ENCODE data around the gene FCN1. TPM values are rescaled to one million over a fixed set of nuclear protein-coding genes. Genes with fewer than 3 reads are reported as not detected.

The FCN1 gene
- total and polyA plus RNA-seq, 9 of the 15 experiments (the other 6 are each of a cell fraction or from before 2014, with no cell fraction given), result not detected

DNA sequence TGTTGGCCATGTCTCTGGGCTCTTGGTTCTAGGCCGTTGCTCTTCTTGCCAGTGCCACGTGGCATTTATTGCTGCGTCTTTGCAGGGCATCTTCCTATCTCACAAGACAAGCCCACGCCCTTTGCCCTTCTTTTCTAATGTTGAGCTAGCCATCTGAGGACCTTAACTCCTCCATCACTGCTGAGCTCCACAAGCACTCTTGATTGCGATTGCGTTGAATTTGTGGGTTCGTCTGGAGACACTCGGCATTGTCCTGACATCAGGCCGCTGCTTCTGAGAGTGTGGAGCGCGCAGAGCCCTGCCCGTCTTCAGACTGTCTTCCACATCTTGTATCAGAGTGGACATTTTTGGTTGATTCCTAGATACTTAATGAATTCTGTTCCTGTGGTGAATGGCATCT, 14.5 kb upstream of the FCN1 start:
- no peak for FAIRE-seq
- no peaks in the 10 kb centered on the region for H3K9me1 ChIP-seq (ENCODE audit: control insufficient read depth, insufficient read depth, low read length)
- no peak overlapping the region for H2AFZ ChIP-seq (ENCODE audit: low read depth, low read length)
- no peaks in the 10 kb centered on the region for H3K79me2 ChIP-seq (ENCODE audit: control insufficient read depth, insufficient read depth, low read length)
- ATAC-seq, result no peak
- H3K27ac ChIP-seq (ENCODE audit: extremely low read depth, low read depth, low read length), result no peak overlapping the region
- H3K4me3 ChIP-seq, result no peak overlapping the region
- ChIA-PET POLR2A (interaction anchor here (0.5 kb wide), 1 partner anchor 132 kb away, joined by 3 read pairs; no protein-coding TSS in a partner anchor), CTCF (ENCODE audit: low intra/inter-chr PET ratio) (no interaction called here)
- intact Hi-C loops (cut with micrococcal nuclease), result no loop called here
- peaks cover 10% of the 10 kb centered on the region; the same call in 1 of the 2 replicates for H4K20me1 ChIP-seq (replicated peaks; ENCODE audit: control insufficient read depth, insufficient read depth, low read length)
- no peak for DNase-seq (ENCODE audit: extremely low read depth in 1 of 4, low spot score in 3 of 4)
- H3K27me3 ChIP-seq (ENCODE audit: control insufficient read depth in 2 of 2, insufficient read depth in 2 of 2, low read length in 2 of 2), result peaks cover 9 to 59% of the 10 kb centered on the region in 2 experiments
- H3K36me3 ChIP-seq (ENCODE audit: control insufficient read depth, insufficient read depth, low read length), result no peaks in the 10 kb centered on the region
- in situ Hi-C loops (cut with MboI), result no loop called here
- H3K9ac ChIP-seq (ENCODE audit: insufficient read depth in 1 of 2, low read depth in 2 of 2, low read length in 2 of 2), result no peak overlapping the region
- WGBS (ENCODE audit: insufficient coverage, low coverage, missing lambda C conversion rate), result 2% methylated on average over 12 of the region's 12 CpGs
- no peaks in the 10 kb centered on the region for H3K9me3 ChIP-seq (replicated peaks; ENCODE audit: control insufficient read depth, insufficient read depth, low read depth, low read length)
- no peak for TF ChIP-seq MTA1 (IDR thresholded peaks at IDR 0.05; ENCODE audit: borderline replicate concordance)
- no peak for TF ChIP-seq ZNF134 (CRISPR knock-in tag; conservative IDR thresholded peaks at IDR 0.05)
- TF ChIP-seq MCM3 (IDR thresholded peaks at IDR 0.05), result no peak
- no peak for TF ChIP-seq RFX1 (IDR thresholded peaks at IDR 0.05)
- no peak for TF ChIP-seq THRAP3 (IDR thresholded peaks at IDR 0.05; ENCODE audit: borderline replicate concordance)
- TF ChIP-seq MIER1 (IDR thresholded peaks at IDR 0.05; ENCODE audit: low read depth), result no peak
- no peak for TF ChIP-seq ZFX (CRISPR knock-in tag; IDR thresholded peaks at IDR 0.05)
- no peak for TF ChIP-seq BRF1 (IDR thresholded peaks at IDR 0.05; ENCODE audit: borderline replicate concordance, extremely low read depth, insufficient read length)
- TF ChIP-seq SMARCE1 (IDR thresholded peaks at IDR 0.05), result no peak
- TF ChIP-seq, protein P1, sequence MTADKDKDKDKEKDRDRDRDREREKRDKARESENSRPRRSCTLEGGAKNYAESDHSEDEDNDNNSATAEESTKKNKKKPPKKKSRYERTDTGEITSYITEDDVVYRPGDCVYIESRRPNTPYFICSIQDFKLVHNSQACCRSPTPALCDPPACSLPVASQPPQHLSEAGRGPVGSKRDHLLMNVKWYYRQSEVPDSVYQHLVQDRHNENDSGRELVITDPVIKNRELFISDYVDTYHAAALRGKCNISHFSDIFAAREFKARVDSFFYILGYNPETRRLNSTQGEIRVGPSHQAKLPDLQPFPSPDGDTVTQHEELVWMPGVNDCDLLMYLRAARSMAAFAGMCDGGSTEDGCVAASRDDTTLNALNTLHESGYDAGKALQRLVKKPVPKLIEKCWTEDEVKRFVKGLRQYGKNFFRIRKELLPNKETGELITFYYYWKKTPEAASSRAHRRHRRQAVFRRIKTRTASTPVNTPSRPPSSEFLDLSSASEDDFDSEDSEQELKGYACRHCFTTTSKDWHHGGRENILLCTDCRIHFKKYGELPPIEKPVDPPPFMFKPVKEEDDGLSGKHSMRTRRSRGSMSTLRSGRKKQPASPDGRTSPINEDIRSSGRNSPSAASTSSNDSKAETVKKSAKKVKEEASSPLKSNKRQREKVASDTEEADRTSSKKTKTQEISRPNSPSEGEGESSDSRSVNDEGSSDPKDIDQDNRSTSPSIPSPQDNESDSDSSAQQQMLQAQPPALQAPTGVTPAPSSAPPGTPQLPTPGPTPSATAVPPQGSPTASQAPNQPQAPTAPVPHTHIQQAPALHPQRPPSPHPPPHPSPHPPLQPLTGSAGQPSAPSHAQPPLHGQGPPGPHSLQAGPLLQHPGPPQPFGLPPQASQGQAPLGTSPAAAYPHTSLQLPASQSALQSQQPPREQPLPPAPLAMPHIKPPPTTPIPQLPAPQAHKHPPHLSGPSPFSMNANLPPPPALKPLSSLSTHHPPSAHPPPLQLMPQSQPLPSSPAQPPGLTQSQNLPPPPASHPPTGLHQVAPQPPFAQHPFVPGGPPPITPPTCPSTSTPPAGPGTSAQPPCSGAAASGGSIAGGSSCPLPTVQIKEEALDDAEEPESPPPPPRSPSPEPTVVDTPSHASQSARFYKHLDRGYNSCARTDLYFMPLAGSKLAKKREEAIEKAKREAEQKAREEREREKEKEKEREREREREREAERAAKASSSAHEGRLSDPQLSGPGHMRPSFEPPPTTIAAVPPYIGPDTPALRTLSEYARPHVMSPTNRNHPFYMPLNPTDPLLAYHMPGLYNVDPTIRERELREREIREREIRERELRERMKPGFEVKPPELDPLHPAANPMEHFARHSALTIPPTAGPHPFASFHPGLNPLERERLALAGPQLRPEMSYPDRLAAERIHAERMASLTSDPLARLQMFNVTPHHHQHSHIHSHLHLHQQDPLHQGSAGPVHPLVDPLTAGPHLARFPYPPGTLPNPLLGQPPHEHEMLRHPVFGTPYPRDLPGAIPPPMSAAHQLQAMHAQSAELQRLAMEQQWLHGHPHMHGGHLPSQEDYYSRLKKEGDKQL (CRISPR knock-in tag; IDR thresholded peaks at IDR 0.05; ENCODE audit: borderline replicate concordance), result no peak
- TF ChIP-seq CREM (IDR thresholded peaks at IDR 0.05; ENCODE audit: low read depth), result no peak
- H3K4me1 ChIP-seq (replicated peaks in 1 of 2; ENCODE audit: control insufficient read depth in 2 of 2, insufficient read depth in 2 of 2, low read length in 2 of 2), result peaks cover 0 to 5% of the 10 kb centered on the region in 2 experiments; a peak in 2 of 5 replicates
- no peak overlapping the region for H3K4me2 ChIP-seq (ENCODE audit: insufficient read depth, low read length)
- no TSS peak for BruUV-seq (replicated peaks)
